NCI-H146 (cell line): ENCODE results near the gene REL.
"Not testable (repeated sequence)": the region's sequence is repeated elsewhere in the genome, so short reads cannot be mapped to it uniquely, and the experiment has no call there.

ENCODE experiments used
- DNase-seq: peaks from one replicate; lab custom pipeline; 2025; lab: John Stamatoyannopoulos, UW

Gene REL

DNA sequence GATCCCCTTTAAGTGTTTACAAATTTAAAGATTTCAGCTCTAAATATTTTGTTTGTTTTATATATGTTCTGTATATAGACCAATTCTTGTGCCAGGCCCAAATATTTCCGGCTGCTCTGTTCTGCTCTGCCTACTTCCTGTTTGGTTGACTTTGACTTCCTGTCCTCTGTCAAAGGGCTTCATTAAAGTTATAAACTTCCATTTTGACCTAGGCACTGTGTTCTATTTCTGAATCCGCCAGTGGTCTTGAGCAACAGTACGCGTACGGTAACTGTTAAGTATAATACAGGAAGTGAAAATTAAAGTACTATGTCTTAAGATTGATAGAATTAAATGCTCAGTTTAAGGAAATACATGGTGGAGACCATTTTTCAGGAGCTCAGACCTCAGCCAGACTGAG, 13.5 kb upstream of the REL start:
- no peak for DNase-seq

DNA sequence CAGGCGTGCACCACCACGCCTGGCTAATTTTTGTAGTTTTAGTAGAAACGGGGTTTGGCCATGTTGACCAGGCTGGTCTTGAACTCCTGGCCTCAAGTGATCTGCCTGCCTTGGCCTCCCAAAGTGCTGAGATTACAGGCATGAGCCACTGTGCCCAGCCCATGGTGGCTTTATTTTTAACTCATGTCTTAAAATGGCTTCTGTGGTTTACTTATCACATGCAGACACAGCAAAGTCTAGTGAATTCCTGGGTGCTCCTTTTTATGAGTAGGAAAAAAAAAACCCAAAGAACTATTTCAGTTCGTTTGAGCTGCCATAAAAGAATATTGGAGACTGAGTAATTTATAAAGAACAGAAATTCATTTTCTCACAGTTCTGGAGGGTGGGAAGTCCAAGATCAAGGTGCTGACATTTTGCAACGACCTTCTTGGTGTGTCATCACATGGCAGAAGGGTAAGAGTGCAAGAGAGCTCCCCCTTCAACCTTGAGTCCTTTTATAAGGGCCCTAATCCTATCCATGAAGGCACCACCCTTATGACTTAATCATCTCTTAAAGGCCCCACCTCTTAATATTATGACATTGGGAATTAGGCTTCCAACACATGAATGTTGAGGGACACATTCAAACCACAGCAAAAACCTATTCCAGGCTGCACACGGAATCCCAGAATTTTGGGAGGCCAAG, 12.6 kb upstream of the REL start:
- no peak for DNase-seq

DNA sequence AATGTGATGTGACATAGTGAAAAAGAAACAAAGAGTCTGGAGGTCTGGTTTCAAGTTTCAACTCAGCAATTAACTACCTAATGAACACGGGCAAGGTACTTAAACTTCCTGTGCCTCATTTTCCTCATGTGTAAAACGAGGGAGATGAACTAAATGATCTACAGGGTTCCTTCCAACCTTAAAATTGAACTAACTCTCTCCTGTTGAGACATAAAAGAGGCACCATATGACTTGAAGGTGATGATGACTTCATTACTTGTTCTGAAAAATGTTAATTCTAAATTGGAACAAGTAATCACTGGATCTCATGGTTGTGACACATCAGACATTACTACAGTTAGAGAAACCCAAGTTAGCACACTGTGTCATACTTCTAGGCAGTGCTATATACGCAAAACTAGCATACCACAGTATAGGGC, 8.9 kb upstream of the REL start:
- no peak for DNase-seq

DNA sequence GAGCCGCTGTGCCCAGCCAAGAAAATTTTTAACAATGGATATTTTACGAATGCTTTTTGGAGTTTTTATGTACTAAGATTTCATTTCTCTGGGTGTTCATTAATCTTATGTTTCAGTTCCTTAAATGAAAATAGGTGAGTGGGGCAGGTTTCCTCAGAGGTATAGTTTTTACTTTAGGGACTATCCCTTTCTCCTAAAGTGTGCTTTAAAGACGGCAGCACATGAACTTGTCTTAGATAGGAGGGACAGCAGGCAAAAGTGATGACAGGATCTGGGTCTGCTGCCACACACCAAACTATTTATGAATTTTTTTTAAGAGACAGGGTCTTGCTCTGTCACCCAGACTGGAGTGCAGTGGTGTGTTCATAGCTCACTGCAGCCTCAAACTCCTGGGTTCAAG, 8.0 kb upstream of the REL start:
- DNase-seq = no peak

DNA sequence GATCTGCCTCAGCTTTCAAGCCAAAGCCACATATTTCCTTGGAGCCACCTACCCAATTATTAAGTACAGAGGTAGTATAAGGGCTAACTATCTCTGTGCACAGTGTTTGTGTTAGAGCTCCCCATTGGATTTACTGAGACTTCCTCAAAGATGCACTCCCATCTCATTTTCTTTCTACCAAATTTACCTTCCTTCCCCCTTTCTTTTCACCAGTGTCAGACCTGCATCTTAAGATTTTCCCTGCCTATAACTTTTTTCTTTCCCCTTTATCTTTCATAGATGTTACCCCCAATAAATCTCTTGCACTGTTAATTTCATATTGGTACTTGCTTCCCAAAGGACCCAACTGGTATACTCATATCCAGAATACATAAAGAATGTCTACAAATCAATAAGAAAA, 5.9 kb upstream of the REL start:
- DNase-seq = no peak

DNA sequence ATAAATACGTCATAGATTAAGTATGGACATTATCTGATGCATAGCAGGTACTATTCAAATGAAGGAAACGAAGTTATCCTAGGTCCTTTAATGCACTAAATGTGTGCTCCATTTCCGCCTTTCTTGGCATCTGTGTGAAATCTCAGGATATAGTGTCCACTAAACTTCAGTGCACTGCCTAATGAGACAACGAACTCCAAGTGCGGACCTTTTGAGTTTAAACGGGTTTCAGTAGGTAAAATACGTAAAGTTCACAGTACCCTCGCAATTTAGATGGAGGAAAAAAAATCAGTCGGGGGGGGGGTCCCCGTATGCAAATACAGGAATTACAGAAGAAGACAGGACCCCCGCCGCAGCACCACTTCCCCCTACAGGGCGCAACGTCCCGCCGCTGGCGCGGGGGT, 729 bp upstream of the REL start:
- peak; percentile 28 for DNase-seq

DNA sequence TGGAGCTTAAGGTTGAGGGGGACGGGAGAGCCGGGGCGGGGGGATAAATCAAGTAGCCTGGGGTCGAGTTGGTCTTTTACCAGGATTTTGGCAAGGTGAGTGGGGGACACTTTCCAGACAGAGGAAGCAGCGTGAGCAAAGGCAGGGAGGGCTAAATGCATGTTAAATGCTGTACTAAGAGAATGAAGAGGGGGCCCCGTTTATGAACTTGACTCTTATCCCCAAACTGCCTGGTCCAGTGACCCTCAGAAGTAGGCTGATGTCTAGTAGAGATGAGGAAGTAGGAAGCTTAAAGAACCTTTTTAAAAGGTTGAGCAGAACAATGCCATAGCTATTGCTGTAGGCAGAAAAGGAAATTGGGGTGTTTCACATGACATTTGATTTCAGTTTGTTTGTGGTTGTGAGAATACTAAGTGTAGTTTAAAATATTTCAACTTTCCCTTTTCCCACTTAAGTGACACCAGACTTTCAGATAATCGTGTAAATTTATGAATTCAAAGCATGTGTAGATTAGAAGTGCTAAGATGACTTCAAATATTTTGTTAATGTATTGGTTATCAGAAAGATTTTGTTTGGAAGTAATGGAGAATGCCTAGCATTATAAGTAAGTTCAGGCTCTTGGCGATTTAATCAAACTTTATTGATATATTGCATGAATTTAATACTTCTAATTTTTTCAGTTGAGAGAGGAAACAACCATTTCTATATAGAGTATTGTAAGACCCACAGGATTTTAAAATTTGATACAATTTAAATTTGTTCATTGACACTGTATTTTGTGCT, 1.8 kb downstream of the REL start:
- peak; percentile 9 for DNase-seq

DNA sequence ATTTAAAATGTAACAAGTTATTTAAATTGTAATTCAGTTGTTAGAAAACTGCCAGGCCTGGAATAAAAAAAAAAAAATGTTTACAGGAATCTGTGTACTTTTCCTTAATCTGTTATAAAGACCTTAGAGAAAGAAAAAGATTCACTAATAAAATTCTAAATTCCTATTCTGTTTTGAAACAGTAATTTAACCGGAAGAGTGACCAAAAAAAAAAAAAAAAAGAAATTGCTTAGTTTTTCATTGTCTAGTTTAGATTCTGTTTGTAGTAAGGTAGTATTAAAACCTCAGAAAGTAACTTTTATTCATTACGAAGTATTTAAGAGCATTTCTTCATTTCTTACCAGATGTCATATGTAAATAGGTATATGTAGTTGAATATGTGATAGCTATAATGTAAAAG, 2.5 kb downstream of the REL start:
- no peak for DNase-seq

DNA sequence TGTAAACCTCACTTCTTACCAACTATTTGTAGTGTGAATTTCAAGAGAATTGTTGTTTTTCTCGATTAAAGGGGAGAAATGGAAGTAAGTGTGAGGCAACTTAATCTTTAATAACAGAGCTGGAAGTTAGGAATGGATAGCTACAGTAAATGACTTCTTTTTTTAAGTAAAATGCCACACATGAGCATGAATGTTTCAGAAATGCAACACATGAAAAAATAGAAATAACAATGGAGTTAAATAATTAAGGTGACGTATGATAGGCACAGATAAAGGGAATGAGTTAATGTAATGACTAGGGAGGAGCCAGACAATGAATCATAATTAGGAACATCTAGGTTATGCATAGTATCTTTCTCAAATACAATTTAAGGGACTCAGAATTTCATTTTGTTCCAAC, 3.4 kb downstream of the REL start:
- no peak for DNase-seq

DNA sequence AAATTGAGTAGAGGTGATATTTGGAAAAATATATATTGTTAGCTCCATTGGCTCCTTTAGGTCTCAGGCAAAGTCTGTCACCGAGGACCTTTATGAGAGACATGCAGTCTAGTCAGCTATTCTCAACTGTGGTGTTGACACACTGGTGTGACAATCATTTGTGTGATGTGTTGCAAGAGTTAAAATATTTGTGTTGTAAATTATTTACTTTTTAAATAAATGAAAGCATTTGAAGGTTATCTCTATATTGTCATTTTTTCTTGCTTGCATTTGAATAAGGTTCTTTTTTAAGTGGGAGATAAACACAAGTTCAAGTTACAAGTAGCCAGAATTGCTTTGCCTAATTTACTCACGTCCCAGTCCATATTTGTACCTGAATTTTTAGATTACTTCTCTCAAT, 4.3 kb downstream of the REL start:
- DNase-seq = no peak

DNA sequence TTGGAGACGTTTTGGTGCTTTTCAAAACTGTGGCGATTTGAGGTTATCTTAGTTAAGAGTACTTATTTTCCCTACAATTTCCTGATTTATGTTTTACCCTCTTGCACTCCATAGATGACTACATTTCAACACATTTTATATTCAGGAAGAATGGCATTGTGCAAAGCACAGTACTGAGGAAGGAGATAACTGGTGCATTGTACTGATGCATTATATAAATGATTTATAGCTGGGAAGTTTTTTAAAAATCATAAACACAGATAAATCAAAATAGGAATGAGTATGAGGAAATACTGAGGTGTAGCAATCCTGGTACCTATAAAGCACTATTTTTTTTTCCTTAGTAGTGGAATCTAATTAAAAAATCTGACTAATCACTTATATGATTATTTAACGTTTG, 5.6 kb downstream of the REL start:
- no peak for DNase-seq

DNA sequence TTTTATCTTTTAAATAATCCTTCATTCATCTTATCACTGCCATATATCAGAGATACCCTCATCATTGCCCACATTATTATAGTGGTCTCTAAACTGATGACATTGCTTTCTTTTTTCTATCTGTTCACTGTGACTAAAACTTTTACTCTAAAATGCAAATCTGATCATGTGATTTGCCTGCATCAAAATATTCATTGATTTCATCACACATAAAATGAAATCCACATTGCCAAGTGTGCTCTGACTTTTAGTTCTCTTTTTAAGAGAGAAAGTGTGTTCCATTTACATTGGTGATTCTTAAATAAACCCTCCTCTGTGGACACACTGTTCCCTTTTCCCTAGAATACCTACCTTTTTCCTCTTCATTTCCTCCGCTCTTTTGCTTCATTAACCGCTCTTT, 7.5 kb downstream of the REL start:
- DNase-seq = no peak

DNA sequence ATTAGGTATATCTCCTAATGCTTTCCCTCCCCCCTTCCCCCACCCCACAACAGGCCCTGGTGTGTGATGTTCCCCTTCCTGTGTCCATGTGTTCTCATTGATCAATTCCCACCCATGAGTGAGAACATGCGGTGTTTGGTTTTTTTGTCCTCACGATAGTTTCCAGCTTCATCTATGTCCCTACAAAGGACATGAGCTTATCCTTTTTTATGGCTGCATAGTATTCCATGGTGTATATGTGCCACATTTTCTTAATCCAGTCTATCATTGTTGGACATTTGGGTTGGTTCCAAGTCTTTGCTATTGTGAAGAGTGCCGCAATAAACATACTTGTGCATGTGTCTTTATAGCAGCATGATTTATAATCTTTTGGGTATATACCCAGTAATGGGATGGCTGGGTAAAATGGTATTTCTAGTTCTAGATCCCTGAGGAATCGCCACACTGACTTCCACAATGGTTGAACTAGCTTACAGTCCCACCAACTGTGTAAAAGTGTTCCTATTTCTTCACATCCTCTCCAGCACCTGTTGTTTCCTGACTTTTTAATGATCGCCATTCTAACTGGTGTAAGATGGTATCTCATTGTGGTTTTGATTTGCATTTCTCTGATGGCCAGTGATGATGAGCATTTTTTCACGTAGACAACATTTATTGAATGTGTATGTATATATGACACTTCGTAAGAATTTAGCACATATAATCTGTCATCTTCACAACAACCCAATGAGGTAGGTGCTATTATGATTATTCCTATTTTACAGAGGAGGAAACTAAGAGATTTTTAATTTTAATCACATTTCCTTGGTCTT, 8.4 kb downstream of the REL start:
- DNase-seq = not testable (repeated sequence)

DNA sequence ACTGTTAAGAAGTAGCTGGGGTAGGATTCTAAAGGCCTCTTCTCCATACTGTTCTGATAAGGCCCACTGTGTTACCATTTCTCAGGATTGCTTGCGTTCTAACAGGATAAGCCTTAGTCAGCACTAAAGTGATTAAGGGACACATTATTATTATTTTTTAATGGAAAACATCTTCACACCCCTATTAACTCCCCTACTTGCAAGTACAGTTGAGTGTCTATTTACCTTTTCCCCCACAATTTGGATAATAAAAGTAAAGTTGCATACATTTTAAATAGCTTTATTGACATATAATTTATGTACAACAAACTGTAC, 9.0 kb downstream of the REL start:
- no peak for DNase-seq

DNA sequence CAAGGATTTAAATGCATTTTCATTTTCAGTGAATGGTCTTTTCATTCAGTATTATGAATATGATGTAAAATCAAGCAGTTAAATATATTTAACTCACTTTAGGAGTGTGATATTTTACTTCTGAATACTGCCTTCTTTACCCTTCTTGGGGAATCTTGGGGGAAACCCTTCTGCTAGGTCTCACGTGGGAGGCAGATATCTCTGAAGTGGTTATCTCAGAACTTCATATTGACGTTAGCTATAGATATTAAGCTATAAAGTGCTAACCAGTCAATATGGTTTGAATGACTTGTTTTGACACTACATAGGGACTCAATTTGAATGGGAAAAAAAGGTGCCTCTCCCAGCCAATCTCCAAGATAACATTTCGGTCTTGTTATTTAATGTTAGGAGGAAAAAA, 9.8 kb downstream of the REL start:
- no peak for DNase-seq

DNA sequence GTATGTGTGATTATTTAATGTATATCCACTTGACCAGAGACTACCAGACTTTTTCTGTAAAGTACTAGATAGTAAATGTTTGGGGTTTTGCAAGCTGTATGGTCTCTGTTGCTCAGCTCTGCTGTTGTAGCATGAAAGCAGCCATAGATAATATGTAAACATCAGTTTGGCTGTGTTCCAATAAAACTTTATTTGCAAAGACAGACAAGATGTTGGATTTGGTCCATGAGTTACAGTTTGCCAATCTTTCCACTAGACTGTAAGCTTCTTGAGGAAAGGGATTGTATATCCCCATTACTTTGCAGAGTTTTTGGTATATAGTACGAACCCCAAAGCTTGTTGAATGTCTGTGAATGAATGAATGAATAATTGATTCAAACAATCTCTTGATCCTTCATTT, 17.2 kb downstream of the REL start:
- no peak for DNase-seq

DNA sequence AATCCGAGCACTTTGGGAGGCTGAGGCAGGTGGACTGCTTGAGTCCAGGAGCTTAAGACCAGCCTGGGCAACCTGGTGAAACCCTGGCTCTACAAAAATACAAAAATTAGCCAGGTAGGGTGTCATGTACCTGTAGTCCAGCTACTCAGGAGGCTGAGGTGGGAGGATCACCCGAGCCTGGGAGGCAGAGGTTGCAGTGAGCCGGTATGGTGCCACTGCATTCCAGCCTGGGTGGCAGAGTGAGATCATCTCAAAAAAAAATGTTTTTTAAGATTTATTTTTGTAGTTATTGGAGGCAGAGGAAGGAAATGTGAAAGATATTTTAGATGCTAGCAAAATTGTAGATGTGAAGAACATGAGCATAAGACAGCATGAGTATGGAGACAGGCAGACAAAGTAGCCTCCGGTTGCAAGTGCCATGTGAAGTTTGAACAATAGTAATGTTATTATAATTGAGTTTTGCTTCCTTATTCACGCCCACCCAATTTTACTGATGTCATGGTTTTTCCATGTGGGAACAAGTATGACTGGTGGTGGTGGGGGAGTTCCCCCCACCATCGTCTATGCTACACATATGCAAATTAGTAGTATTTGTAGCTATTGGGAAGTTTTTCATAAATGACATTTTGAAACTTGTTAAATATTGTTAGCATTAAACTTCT, 18.0 kb downstream of the REL start:
- DNase-seq = no peak

DNA sequence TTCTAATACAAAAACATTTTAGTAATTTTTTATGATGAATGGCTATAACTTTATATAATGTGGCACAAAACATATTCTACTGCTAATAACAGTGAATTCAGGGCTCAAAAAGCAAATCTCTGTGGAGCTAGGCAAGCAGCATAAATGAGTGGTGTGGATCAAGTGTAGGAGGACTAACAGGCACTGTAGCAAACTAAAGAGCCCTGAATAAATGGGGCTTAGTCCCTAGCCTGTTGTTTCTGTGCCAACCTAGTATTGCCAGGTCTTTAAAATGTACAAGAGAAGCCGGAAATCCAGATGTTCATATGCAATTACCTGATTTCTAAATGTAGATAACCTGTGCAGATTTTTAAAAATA, 18.5 kb downstream of the REL start:
- no peak for DNase-seq

DNA sequence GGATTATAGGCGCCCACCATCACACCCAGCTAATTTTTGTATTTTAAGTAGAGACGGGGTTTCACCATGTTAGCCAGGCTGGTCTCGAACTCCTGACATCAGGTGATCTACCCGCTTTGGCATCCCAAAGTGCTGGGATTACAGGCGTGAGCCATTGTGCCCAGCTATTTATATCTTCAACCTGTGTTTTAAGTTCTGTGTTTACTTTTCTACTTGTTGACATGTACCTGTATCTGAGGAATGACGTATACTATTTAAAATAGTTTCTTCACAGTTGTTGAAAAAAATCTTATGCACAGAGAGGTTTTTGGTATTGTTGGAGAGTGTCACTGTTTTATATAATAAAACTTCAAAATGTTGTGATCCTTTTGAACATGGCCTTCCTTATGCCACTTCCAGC, 19.9 kb downstream of the REL start:
- not testable (repeated sequence) for DNase-seq

DNA sequence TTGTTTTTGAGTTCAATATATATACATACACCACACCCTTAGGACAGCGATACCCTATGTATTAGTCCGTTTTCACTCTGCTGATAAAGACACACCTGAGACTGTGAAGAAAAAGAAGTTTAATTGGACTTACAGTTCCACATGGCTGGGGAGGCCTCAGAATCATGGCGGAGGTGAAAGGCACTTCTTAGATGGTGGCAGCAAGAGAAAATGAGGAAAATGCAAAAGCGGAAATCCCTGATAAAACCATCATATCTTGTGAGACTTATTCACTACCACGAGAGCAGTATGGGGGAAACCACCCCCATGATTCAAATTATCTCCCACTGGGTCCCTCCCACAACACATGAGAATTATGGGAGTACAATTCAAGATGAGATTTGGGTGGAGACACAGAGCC, 24.5 kb downstream of the REL start:
- not testable (repeated sequence) for DNase-seq

DNA sequence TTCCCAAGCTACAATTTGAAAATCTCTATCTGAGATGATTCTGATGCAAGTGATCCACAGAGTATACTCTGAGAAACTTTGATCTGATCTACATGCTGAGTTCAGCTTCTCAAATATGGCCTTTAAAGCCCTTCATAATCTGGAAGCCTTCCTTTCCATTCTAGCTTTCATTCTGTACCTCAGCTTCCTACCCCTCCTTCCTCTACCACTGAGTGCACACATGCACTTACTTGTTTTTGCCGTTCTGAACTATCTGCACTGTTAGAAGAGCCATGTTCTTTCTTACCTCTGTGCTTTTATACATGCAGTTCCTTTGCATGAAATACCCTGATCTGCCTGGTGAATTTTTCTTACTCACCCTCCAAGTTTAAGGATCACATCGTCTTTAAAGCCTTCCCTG, 25.0 kb downstream of the REL start:
- DNase-seq = no peak

DNA sequence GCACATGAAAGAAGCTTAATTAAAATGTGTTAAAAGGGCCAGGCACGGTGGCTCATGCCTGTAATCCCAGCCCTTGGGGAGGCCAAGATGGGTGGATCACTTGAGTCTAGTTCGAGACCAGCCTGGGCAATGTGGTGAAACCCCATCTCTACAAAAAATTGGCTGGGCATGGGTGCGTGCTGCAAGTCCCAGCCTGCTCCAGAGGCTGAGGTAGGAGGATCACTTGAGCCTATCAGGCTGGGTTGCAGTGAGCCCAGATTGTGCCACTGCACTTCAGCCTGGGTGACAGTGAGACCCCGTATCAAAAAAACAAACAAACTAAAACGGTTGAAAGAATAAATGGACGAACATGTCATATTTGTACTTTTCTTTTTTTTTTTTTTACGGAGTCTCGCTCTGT, 26.0 kb downstream of the REL start:
- no peak for DNase-seq
